GM21737 (cell line): Measurements from ENCODE around the gene DOC2A.

Experiments used
- ATAC-seq: cut with Tn5 transposase; IDR thresholded peaks from one replicate; pipeline ENCODE4 v1.9.1; 2021; ENCODE audit warnings: mild to moderate bottlenecking, moderate library complexity; ENCODE audit not compliant: unreplicated experiment

DOC2A gene

DNA sequence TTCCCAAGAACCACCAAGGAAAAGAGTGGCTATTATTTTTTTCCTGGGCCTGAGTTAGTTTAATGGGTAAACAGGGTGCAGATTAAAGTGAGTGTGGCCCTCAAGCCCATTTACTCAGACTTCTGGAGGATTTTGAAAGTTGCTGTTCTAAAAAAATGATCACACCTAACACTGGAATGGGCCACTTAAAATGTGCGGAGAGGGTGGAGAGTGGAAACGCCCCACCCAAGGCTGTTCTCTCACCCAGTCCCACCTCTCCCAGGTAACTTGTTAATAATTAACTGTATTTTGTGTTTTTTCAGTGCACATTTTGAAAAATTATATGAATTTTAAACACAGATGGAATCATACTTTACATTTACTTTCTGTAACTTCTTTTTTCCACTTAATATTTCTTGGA, 20.8 kb downstream of the DOC2A start:
- no peak for ATAC-seq

- ATAC-seq = no peak
Observed at GRCh38 chr16:29989111-29989858, 21.5 kb downstream of the DOC2A start.

DNA sequence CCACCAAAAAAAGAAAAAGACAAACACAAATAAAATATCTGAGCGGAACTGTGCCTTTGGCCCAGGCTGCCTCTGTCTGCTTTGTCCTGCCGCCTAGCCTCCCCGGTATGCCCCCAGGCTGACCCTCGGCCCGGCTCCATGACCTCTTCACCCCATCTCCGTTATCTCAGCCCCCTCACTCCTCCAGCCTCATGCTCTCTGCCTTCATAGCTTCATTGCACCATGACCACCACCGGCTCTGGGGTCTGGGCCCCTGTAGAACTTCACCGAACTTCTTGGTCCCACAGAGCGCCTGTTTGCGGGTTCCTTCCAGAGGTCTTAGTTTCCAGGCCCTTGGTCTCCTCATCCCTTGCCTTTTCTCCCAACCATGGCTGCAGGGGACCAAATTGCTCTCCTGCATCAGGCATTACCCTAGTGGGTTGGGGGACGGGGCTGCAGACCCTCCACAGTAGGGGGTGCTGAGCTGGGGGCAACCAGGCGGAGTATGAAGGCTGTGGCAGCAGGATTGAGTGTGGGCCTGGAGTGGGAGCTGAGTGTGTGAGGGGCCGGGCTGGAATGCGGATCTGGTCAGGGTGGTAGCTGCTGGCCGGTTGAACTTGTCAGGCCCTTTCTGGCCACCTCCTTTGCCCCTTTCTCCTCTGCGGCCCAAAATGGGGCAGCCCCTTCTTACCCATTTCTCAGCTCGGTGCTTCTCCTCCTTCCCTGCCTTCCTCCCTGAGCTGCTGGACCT, 22.3 kb downstream of the DOC2A start:
- ATAC-seq = no peak

DNA sequence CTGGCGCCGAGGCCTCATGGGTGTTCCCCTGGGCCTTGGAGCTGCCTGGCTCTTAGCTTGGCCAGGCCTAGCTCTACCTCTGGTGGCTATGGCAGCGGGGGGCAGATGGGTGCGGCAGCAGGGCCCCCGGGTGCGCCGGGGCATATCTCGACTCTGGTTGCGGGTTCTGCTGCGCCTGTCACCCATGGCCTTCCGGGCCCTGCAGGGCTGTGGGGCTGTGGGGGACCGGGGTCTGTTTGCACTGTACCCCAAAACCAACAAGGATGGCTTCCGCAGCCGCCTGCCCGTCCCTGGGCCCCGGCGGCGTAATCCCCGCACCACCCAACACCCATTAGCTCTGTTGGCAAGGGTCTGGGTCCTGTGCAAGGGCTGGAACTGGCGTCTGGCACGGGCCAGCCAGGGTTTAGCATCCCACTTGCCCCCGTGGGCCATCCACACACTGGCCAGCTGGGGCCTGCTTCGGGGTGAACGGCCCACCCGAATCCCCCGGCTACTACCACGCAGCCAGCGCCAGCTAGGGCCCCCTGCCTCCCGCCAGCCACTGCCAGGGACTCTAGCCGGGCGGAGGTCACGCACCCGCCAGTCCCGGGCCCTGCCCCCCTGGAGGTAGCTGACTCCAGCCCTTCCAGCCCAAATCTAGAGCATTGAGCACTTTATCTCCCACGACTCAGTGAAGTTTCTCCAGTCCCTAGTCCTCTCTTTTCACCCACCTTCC, 23.3 kb downstream of the DOC2A start:
- ATAC-seq = no peak

- ATAC-seq = no peak
Observed at GRCh38 chr16:29986931-29987330, 23.9 kb downstream of the DOC2A start.

DNA sequence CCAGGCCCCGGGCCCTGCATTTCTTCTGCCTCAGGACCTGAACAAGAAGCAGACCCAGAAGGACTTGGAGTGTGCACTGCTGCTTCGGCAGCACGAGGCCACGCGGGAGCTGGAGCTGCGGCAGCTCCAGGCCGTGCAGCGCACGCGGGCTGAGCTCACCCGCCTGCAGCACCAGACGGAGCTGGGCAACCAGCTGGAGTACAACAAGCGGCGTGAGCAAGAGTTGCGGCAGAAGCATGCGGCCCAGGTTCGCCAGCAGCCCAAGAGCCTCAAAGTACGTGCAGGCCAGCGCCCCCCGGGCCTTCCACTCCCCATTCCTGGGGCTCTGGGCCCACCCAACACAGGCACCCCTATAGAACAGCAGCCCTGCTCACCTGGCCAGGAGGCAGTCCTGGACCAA, 24.6 kb downstream of the DOC2A start:
- no peak for ATAC-seq

GRCh38 chr16:29985271-29985811, 25.5 kb downstream of the DOC2A start:
- ATAC-seq = no peak

DNA sequence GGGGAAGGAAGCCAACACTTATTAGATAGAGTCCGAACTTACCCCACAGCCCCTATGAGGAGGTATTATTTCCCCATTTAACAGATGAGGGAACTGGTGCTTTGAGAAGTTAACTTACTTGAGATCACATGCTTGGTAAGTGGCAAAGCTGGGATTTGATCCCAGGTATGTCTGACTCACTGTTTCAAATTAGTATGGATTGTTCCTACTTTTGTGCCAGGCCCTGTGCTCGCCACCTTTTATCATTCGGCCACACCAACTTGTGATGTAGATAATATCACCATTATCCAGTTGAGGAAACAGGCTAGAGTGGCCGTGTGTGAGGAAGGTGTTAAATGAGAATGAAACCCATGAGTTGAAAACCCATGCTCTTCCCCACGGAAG, 26.1 kb downstream of the DOC2A start:
- ATAC-seq = no peak

DNA sequence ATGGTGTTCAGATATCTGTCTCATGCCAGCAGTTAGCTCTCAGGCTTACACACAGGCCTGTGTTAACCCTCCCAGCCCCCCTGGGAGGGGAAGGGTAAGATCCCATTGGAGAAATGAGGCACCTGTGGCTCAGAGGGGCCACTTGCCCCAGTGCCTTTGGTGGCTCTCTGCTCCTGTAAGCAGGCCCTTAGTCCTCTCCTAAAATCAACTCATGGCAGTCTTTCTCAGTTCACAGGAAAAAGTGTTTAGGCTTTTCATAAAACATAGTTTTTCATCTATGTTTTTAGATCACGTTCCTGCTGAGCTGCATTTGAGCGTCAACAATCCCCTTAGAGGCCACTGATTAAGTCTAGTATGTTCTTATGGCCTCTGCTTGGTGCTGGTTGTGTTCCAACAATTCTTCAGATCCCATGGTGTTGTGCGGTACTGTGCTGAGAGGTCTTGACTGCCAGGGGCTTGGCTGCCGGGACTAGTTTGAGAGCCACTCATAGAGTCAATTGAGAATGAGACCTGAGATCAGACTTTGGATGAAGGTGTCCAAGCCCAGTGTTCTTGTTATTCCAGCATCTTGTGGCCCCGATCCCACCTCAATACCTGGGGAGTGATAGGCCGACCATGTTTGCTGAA, 26.6 kb downstream of the DOC2A start:
- ATAC-seq = no peak

DNA sequence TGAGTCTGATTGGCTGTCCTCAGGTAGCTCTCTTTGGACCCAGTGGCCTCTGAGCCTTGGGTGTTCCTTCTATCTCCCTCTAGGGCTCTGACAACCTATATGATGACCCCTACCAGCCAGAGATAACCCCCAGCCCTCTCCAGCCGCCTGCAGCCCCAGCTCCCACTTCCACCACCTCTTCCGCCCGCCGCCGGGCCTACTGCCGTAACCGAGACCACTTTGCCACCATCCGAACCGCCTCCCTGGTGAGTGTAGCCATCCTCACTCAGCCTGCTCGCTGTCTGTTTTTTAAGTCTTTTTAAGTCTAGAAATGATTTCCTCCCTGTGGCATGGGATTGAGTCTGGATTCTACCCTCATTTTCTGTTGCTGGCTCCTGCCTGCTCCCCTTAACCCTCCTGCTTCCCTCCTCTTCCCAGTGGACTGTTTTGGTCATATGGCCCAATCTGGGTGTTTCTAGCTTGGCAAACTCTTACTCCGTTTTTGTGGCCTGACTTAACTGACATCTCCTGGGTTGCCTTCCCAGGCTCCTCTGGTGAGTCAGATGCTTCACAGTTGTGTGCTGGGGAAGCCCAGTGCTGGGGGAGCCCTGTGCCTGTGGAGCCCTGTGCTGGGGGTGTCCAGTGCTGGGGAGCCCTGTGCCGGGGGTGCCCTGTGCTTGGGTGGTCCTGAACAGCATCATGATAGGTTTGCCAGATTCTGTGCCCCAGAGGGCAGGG, 27.2 kb downstream of the DOC2A start:
- ATAC-seq = no peak

DNA sequence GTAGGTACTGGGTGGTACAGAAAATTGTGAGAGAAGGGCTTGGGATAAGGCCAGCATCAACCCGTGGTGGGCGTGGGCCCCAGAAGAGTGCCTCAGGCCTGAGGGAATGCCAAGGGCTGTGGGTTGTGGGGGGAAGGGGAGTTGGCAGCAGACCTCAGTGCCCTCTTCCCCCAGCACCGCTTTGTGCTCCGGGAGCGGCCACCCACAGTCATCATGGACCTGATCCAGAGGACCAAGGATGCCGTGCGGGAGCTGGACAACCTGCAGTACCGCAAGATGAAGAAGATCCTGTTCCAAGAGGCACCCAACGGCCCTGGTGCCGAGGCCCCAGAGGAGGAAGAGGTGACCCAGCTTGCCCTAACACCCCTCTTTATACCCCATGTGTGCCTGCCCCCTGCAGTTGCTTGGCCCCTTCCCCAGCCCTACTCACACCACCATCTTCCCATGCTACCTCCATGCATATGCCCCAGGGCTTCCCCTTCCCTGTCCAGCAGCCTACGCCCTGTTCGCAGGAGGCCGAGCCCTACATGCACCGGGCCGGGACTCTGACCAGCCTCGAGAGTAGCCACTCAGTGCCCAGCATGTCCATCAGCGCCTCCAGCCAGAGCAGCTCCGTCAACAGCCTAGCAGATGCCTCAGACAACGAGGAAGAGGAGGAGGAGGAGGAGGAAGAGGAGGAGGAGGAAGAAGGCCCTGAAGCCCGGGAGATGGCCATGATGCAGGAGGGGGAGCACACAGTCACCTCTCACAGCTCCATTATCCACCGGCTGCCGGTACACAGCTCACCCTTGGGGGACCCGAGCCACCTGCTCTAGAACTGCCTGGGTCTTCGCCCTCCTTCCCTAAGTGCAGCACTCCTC, 28.0 kb downstream of the DOC2A start:
- no peak for ATAC-seq

GRCh38 chr16:29978564-29979270, 32.1 kb downstream of the DOC2A start:
- no peak for ATAC-seq

DNA sequence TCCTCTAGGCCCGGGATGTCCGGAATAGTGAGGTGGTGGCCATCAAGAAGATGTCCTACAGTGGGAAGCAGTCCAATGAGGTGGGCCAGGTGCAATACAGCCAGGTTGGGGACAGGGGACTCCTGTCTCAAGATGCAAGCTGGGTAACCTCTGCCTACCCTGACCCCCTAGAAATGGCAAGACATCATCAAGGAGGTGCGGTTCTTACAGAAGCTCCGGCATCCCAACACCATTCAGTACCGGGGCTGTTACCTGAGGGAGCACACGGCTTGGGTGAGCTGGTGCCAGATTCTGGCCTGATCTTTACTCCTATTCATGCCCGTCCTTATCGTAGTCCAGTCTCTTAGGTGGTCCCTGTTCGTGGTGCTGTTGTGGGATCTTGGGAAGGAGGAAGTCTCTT, 32.7 kb downstream of the DOC2A start:
- ATAC-seq = no peak

DNA sequence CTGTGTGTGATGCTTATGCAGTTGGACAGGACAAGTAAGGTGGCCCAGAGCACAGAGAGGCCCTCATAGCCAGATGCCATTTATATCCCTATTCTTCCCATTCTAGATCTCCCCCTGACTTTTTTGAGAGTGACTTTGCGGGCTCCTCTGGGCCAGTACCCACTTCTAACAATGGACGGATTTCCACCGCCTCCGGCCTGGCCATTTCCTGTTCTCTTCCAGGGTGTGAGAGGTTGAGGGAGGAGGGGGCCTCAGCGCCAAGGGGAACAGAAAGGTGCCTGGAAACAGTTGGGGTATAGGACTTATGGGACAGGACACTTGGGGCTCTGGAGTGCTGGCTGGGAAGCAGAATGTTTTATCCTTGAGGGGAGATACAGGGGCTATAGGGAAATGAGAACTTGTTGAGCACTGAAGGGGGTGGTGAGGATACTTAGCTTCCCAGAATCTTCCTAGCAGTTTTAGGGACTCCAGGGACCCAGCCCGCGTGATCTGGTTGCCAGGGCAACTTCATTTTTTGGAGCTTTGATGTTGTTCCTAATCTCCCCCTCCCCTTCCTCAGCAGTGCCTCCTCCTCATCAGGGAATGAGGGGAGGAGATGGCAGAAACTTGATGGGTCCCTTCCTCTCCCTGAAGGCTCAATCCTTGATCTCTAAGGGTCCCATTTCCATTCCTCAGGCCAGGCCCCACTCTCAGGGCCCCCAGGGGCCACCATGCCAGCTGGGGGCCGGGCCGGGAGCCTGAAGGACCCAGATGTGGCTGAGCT, 33.6 kb downstream of the DOC2A start:
- ATAC-seq = no peak

DNA sequence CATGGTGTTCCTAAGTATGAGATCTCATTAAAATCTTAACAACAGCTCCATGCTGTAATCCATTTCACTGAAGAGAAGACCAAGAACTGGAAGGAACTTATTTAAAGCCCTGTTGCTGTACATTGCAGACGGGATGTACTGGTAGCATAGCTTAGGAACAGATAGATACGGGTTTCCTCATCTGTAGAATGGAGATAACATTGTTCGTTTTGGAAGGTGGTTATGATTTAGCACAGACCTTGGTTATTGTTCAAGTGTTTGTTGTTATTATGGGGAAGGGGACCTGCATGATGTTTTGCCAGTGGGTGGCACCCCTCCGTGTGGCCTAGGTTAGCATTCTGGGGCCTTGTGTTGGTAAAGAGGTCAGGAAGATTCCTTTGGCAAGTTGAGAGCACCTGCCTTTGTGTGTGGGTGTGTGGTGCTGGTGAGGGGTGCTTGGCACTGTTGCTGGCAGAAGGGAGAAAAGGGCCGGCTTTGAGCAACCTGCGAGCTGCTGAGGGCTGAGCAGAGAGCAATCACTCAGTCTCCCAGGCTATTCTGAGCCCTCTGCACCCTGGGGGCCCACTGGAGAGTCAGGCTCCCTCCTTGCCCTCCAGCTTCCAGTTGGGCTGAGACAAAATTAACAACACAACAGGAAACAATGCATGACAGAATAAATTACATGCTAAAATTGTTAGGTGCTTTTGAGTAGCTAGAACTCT, 34.9 kb downstream of the DOC2A start:
- ATAC-seq = no peak

GRCh38 chr16:29975134-29975538, 35.7 kb downstream of the DOC2A start:
- no peak for ATAC-seq

GRCh38 chr16:29974291-29975133, 36.3 kb downstream of the DOC2A start:
- ATAC-seq = no peak
